ENCODE results near the gene PER1. TPM values are rescaled to one million over a fixed set of nuclear protein-coding genes. Genes with fewer than 3 reads are reported as not detected.

PER1 gene
- total RNA-seq, 1 donor = 16.6 TPM

GRCh38 chr17:8131844-8132441 is 20.3 kb downstream of the PER1 start:
- Histone ChIP-seq H3K27me3 (ENCODE audit: insufficient read depth, low read length) (peaks cover 3% of the 10 kb centered on the region), H3K79me2 (ENCODE audit: insufficient read depth, low read length) (no peaks in the 10 kb centered on the region), H3K4me2 (ENCODE audit: insufficient read depth, low read length) (no peak overlapping the region), H2AFZ (ENCODE audit: low read length) (no peak overlapping the region), H3K4me3 (ENCODE audit: insufficient read depth, low read length) (no peak overlapping the region), H3K9me3 (ENCODE audit: low read depth, low read length) (no peaks in the 10 kb centered on the region), H3K27ac (ENCODE audit: low read depth, low read length) (no peak overlapping the region), H3K36me3 (ENCODE audit: insufficient read depth, low read length) (no peaks in the 10 kb centered on the region), H4K20me1 (ENCODE audit: insufficient read depth, low read length) (no peaks in the 10 kb centered on the region), H3K4me1 (ENCODE audit: insufficient read depth, low read length) (peaks cover 4% of the 10 kb centered on the region)
- peak; percentile 86 for DNase-seq (ENCODE audit: insufficient read length, low spot score, missing footprints)
- TF ChIP-seq CTCF (IDR thresholded peaks at IDR 0.05; ENCODE audit: extremely low read depth, low read depth, low read length) = no peak

GRCh38 chr17:8128125-8128784 is 23.9 kb downstream of the PER1 start:
- TF ChIP-seq CTCF (IDR thresholded peaks at IDR 0.05; ENCODE audit: extremely low read depth, low read depth, low read length) = no peak

DNA sequence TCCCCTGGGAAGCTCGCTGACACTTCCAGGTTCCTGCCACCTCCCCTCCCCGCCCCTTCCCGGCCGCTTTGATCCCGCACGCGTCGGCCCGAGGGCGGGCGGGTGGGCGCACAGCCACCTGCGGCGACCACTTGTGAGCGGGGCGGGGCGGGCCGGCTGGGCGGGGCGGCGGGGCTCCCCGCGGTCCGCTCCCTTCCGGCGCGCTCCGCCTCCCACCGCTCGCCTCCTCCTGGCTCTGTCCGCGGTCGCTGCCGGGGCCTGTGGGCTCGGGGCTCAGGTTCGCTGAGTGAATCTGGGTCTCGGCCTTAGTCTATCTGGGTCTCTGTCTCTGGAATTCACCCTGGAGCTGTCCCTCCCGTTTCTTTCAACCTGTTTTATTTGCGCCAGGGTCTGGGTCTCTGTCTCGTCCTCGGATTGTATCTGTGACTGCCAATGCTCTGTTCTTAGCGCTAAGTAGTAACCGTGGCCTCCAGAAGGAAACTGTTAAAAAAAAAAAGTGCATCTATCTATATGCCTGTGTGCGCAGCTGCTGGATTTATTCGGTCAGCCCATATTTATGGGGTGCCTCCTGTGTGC is 25.6 kb downstream of the PER1 start:
- Histone ChIP-seq H3K79me2 (ENCODE audit: insufficient read depth, low read length) (no peaks in the 10 kb centered on the region), H3K27ac (ENCODE audit: low read depth, low read length) (no peak overlapping the region), H4K20me1 (ENCODE audit: insufficient read depth, low read length) (peaks cover 4% of the 10 kb centered on the region), H2AFZ (ENCODE audit: low read length) (peak overlapping the region; percentile 95), H3K4me2 (ENCODE audit: insufficient read depth, low read length) (peak overlapping the region; percentile 96), H3K4me1 (ENCODE audit: insufficient read depth, low read length) (peaks cover 37% of the 10 kb centered on the region), H3K9me3 (ENCODE audit: low read depth, low read length) (no peaks in the 10 kb centered on the region), H3K27me3 (ENCODE audit: insufficient read depth, low read length) (peaks cover 20% of the 10 kb centered on the region), H3K4me3 (ENCODE audit: insufficient read depth, low read length) (peak overlapping the region; percentile 72), H3K36me3 (ENCODE audit: insufficient read depth, low read length) (no peaks in the 10 kb centered on the region)
- TF ChIP-seq CTCF (IDR thresholded peaks at IDR 0.05; ENCODE audit: extremely low read depth, low read depth, low read length) = no peak
- DNase-seq (ENCODE audit: insufficient read length, low spot score, missing footprints) = peak; percentile 91

More at GRCh38 chr17:8128125-8128784, 23.9 kb downstream of the PER1 start:
- DNase-seq (ENCODE audit: insufficient read length, low spot score, missing footprints) = no peak
- peaks cover 4% of the 10 kb centered on the region for H4K20me1 ChIP-seq (ENCODE audit: insufficient read depth, low read length)
- H2AFZ ChIP-seq (ENCODE audit: low read length) = no peak overlapping the region
- H3K27ac ChIP-seq (ENCODE audit: low read depth, low read length) = no peak overlapping the region
- H3K36me3 ChIP-seq (ENCODE audit: insufficient read depth, low read length) = no peaks in the 10 kb centered on the region
- no peak overlapping the region for H3K4me3 ChIP-seq (ENCODE audit: insufficient read depth, low read length)
- peaks cover 20% of the 10 kb centered on the region for H3K27me3 ChIP-seq (ENCODE audit: insufficient read depth, low read length)
- no peak overlapping the region for H3K4me2 ChIP-seq (ENCODE audit: insufficient read depth, low read length)
- peaks cover 35% of the 10 kb centered on the region for H3K4me1 ChIP-seq (ENCODE audit: insufficient read depth, low read length)
- no peaks in the 10 kb centered on the region for H3K79me2 ChIP-seq (ENCODE audit: insufficient read depth, low read length)
- no peaks in the 10 kb centered on the region for H3K9me3 ChIP-seq (ENCODE audit: low read depth, low read length)

DNA sequence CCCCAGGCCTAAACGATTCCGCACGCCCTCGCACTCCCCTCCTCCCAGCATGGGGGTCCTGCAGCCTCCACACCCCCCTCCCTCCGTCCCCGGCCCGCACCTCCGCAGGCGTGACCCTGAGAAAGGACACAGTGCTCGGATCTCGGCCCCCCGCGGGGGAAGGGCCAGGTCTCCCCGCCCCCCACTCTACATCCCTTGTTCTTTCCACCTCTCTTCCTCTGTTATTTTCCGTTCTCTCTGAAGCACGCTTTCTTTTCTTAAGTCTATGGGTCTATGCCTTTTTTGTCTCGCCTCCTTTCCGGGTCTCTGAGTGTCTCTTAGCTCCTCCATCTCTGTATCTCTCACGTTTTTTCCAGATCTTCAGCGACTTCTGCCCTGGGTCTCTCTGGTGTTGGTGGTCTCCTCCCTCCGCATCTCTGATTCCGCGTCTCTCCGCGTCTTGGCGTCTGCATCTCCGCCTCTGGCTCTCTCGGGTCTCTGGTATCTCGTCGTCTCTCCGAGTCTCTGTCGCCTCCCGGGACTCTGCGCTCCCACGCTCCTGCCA is 26.2 kb downstream of the PER1 start:
- H3K27me3 ChIP-seq (ENCODE audit: insufficient read depth, low read length) = peaks cover 20% of the 10 kb centered on the region
- peak overlapping the region; percentile 72 for H3K4me3 ChIP-seq (ENCODE audit: insufficient read depth, low read length)
- peaks cover 4% of the 10 kb centered on the region for H4K20me1 ChIP-seq (ENCODE audit: insufficient read depth, low read length)
- H2AFZ ChIP-seq (ENCODE audit: low read length) = peak overlapping the region; percentile 95
- no peak overlapping the region for H3K27ac ChIP-seq (ENCODE audit: low read depth, low read length)
- peaks cover 38% of the 10 kb centered on the region for H3K4me1 ChIP-seq (ENCODE audit: insufficient read depth, low read length)
- H3K79me2 ChIP-seq (ENCODE audit: insufficient read depth, low read length) = no peaks in the 10 kb centered on the region
- no peak for TF ChIP-seq CTCF (IDR thresholded peaks at IDR 0.05; ENCODE audit: extremely low read depth, low read depth, low read length)
- H3K36me3 ChIP-seq (ENCODE audit: insufficient read depth, low read length) = no peaks in the 10 kb centered on the region
- no peaks in the 10 kb centered on the region for H3K9me3 ChIP-seq (ENCODE audit: low read depth, low read length)
- H3K4me2 ChIP-seq (ENCODE audit: insufficient read depth, low read length) = peak overlapping the region; percentile 96
- no peak for DNase-seq (ENCODE audit: insufficient read length, low spot score, missing footprints)
